ENCODE data around the gene THOC6. TPM values are rescaled to one million over a fixed set of nuclear protein-coding genes. Genes with fewer than 3 reads are reported as not detected.

Gene THOC6
- total RNA-seq, 1 experiment from 2014 or later = 56.7 TPM

- TF ChIP-seq SIN3A (IDR thresholded peaks at IDR 0.05; ENCODE audit: borderline replicate concordance, insufficient read depth, low read depth, low read length) = no peak
- TF ChIP-seq TCF7L2 (IDR thresholded peaks at IDR 0.05; ENCODE audit: low read depth, low read length) = no peak
- TF ChIP-seq CTCF (IDR thresholded peaks at IDR 0.05) = no peak
- no peak for TF ChIP-seq REST (IDR thresholded peaks at IDR 0.05; ENCODE audit: insufficient read depth in 1 of 2, low read depth in 2 of 2, low read length in 1 of 2)
- no peak for TF ChIP-seq POLR2AphosphoS5 (IDR thresholded peaks at IDR 0.05; ENCODE audit: low read depth, low read length)
- POLR2A ChIA-PET = no interaction called here
- Histone ChIP-seq H3K9me3 (ENCODE audit: control insufficient read depth, insufficient read depth, low read depth, low read length) (no peaks in the 10 kb centered on the region), H3K4me1 (ENCODE audit: control insufficient read depth, insufficient read depth, low read length) (peaks cover 10% of the 10 kb centered on the region), H3K27ac (ENCODE audit: low read length) (no peak overlapping the region), H3K4me3 (ENCODE audit: low read depth in 2 of 2, low read length in 2 of 2) (no peak overlapping the region), H3K36me3 (ENCODE audit: control insufficient read depth, insufficient read depth, low read length) (no peaks in the 10 kb centered on the region), H3K27me3 (ENCODE audit: control insufficient read depth, insufficient read depth, low read length) (no peaks in the 10 kb centered on the region)
- no TSS peak for BruUV-seq (replicated peaks)
- no peak for ATAC-seq
- in situ Hi-C loops (cut with HindIII; ENCODE audit: low pct_unique_long_range_greater_than_20kb, low sequenced_read_pairs) = no loop called here
- no peak for DNase-seq (ENCODE audit: low read depth, low spot score)
- CTCF ChIA-PET = no interaction called here
- intact Hi-C loops (cut with micrococcal nuclease; ENCODE audit: unreplicated experiment) = no loop called here
These were observed 38.7 kb downstream of the THOC6 start for GRCh38 chr16:3062553-3062952.

- no peak for TF ChIP-seq TCF7L2 (IDR thresholded peaks at IDR 0.05; ENCODE audit: low read depth, low read length)
- TF ChIP-seq CTCF (IDR thresholded peaks at IDR 0.05) = no peak
- TF ChIP-seq POLR2AphosphoS5 (IDR thresholded peaks at IDR 0.05; ENCODE audit: low read depth, low read length) = no peak
- TF ChIP-seq REST (IDR thresholded peaks at IDR 0.05; ENCODE audit: insufficient read depth in 1 of 2, low read depth in 2 of 2, low read length in 1 of 2) = no peak
- no peak for TF ChIP-seq SIN3A (IDR thresholded peaks at IDR 0.05; ENCODE audit: borderline replicate concordance, insufficient read depth, low read depth, low read length)
- H3K27me3 ChIP-seq (ENCODE audit: control insufficient read depth, insufficient read depth, low read length) = no peaks in the 10 kb centered on the region
- no peaks in the 10 kb centered on the region for H3K36me3 ChIP-seq (ENCODE audit: control insufficient read depth, insufficient read depth, low read length)
- no peaks in the 10 kb centered on the region for H3K9me3 ChIP-seq (ENCODE audit: control insufficient read depth, insufficient read depth, low read depth, low read length)
- ATAC-seq = no peak
- in situ Hi-C loops (cut with HindIII; ENCODE audit: low pct_unique_long_range_greater_than_20kb, low sequenced_read_pairs) (no loop called here), intact Hi-C loops (cut with micrococcal nuclease; ENCODE audit: unreplicated experiment) (no loop called here)
- ChIA-PET CTCF (no interaction called here), POLR2A (no interaction called here)
- no peak overlapping the region for H3K4me3 ChIP-seq (ENCODE audit: low read depth in 2 of 2, low read length in 2 of 2)
- no peak for DNase-seq (ENCODE audit: low read depth, low spot score)
- H3K4me1 ChIP-seq (ENCODE audit: control insufficient read depth, insufficient read depth, low read length) = peaks cover 10% of the 10 kb centered on the region
- no TSS peak for BruUV-seq (replicated peaks)
- H3K27ac ChIP-seq (ENCODE audit: low read length) = no peak overlapping the region
These were observed 40.0 kb downstream of the THOC6 start for GRCh38 chr16:3063625-3064386.
